ENCODE results near the gene UBE2L5.

GRCh38 chr13:30453727-30454126 is 31.4 kb downstream of the UBE2L5 start:
- peak; percentile 45 for TF ChIP-seq CTCF (IDR thresholded peaks at IDR 0.05; ENCODE audit: low read length)
- no peak for TF ChIP-seq EZH2 (IDR thresholded peaks at IDR 0.05; ENCODE audit: borderline replicate concordance, low read length)

Data from OCI-LY1 (cell line).